GM10847 (cell line): ENCODE data around the gene SPAG7.

Experiments
- POLR2A ChIP-seq: IDR thresholded peaks from 2 replicates; pipeline ENCODE4 v1.6.1; 2011; ENCODE audit not compliant: insufficient read length; ENCODE audit errors: extremely low read depth

The SPAG7 gene

GRCh38 chr17:4938688-4939545, 28.7 kb downstream of the SPAG7 start:
- no peak for TF ChIP-seq POLR2A

DNA sequence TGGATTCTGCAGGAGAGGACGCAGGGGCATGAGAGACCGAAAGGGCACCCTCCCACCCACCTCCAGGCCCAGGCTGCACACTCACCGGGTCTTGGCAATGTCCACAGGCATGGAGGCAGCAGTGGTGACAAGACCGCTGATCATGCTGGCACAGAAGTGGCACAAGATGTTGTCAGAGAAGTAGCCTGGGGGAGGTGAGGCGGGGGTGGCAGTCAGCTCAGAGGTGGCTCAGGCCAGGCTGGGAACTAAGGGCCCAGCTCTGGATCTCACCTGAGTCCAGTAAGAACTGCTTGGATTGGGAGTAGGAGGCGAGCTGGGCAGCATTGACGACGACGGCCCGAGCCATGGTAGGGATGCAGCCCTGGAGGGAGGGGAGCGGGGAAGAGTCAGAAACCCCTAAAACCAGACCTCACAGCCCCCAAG, 29.5 kb downstream of the SPAG7 start:
- TF ChIP-seq POLR2A = no peak

GRCh38 chr17:4937553-4937952, 30.1 kb downstream of the SPAG7 start:
- no peak for TF ChIP-seq POLR2A

- no peak for TF ChIP-seq POLR2A
Observed at GRCh38 chr17:4936436-4936835, 31.2 kb downstream of the SPAG7 start.

- TF ChIP-seq POLR2A = no peak
Observed at GRCh38 chr17:4935650-4936049, 32.0 kb downstream of the SPAG7 start.

- no peak for TF ChIP-seq POLR2A
Observed at GRCh38 chr17:4934173-4934979, 33.2 kb downstream of the SPAG7 start.

GRCh38 chr17:4933646-4934045, 34.0 kb downstream of the SPAG7 start:
- no peak for TF ChIP-seq POLR2A

GRCh38 chr17:4932756-4933155, 34.9 kb downstream of the SPAG7 start:
- no peak for TF ChIP-seq POLR2A

- TF ChIP-seq POLR2A = no peak
Observed at GRCh38 chr17:4931963-4932362, 35.7 kb downstream of the SPAG7 start, which contains the start of gene GP1BA. TSS of gene GP1BA (plus strand) at chr17:4932277. CDS start at chr17:4932605, 328 bp downstream.

DNA sequence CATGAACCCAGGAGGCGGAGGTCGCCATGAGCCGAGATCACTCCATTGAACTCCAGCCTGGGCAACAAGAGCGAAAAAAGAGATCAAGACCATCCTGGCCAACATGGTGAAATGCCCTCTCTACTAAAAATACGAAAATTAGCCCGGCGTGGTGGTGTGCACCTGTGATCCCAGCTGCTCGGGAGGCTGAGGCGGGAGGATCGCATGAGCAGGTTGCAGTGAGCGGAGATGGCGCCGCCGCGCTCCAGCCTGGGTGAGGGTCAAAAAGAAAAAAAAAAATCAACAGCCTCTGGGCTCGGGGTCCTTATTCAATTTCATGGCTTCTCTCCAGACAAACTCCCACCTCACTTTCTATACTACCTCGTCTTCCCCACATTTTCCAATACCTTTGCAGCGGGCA, 38.7 kb downstream of the SPAG7 start:
- no peak for TF ChIP-seq POLR2A

DNA sequence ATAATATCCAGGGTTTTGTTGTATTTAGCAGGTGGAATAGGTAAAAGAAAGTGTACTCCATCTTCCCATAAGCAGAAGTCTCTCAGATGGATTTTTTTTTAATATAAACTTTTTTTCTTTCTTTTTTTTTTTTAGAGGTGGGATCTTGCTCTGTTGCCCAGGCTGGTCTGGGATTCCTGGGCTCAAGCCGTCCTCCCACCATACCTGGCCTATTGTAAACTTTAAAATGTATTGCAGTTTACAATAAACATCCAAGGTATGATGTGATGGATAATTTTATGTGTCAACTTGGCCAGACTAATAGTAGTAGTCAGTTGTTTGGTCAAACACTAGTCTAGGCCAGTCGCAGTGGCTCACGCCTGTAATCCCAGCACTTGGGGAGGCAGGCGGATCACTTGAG, 46.3 kb downstream of the SPAG7 start:
- TF ChIP-seq POLR2A = no peak

- TF ChIP-seq POLR2A = no peak
Observed at GRCh38 chr17:4920351-4921048, 47.1 kb downstream of the SPAG7 start.

GRCh38 chr17:4919511-4920047, 48.0 kb downstream of the SPAG7 start:
- no peak for TF ChIP-seq POLR2A

DNA sequence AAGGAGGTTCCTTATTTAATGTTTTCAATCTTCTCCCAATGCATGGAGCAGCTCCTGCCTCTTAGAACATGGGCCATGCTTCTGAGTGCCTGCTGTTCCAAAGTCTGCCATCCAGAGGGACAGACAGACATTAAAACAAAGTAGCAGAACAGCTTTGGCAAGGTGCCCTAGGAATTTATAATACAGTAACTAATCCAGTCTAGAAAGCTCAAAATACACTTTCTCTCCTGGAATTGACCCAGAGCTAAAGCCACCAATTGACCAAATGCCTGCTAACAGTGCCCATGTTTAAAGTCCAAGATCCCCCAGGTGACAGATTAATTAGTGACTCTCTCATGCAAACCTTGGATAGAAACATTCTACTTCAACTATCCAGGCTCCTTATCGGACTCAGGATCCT, 53.6 kb downstream of the SPAG7 start:
- TF ChIP-seq POLR2A = no peak
